ENCODE data around the gene EP400.

GRCh38 chr12:132114667-132115066 is 164.9 kb downstream of the EP400 start:
- TF ChIP-seq, protein P1, sequence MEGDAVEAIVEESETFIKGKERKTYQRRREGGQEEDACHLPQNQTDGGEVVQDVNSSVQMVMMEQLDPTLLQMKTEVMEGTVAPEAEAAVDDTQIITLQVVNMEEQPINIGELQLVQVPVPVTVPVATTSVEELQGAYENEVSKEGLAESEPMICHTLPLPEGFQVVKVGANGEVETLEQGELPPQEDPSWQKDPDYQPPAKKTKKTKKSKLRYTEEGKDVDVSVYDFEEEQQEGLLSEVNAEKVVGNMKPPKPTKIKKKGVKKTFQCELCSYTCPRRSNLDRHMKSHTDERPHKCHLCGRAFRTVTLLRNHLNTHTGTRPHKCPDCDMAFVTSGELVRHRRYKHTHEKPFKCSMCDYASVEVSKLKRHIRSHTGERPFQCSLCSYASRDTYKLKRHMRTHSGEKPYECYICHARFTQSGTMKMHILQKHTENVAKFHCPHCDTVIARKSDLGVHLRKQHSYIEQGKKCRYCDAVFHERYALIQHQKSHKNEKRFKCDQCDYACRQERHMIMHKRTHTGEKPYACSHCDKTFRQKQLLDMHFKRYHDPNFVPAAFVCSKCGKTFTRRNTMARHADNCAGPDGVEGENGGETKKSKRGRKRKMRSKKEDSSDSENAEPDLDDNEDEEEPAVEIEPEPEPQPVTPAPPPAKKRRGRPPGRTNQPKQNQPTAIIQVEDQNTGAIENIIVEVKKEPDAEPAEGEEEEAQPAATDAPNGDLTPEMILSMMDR (optimal IDR thresholded peaks at IDR 0.05 in 1 of 3, IDR thresholded peaks at IDR 0.05 in 1 of 3, conservative IDR thresholded peaks at IDR 0.05 in 1 of 3; ENCODE audit: extremely low read depth in 1 of 3, insufficient read depth in 2 of 3, low read length in 3 of 3) = no peak
- no peak for TF ChIP-seq EZH2 (IDR thresholded peaks at IDR 0.05; ENCODE audit: low read length)
